Raji (cell line): Measurements from ENCODE around the gene TESK2.

Experiments
- POLR2A ChIP-seq: IDR thresholded peaks from 2 replicates; pipeline ENCODE4 v1.6.1; 2011; ENCODE audit warnings: low read depth, low read length, control low read depth; ENCODE audit not compliant: insufficient read depth

The TESK2 gene

GRCh38 chr1:45322486-45323040 lies 168.4 kb downstream of the TESK2 start:
- no peak for TF ChIP-seq POLR2A

- TF ChIP-seq POLR2A: no peak
Measured at GRCh38 chr1:45321444-45321843, 169.5 kb downstream of the TESK2 start.

- no peak for TF ChIP-seq POLR2A
Measured at GRCh38 chr1:45319761-45320160, 171.2 kb downstream of the TESK2 start.

GRCh38 chr1:45317166-45317565 lies 173.8 kb downstream of the TESK2 start:
- TF ChIP-seq POLR2A: no peak

GRCh38 chr1:45314266-45314665 lies 176.7 kb downstream of the TESK2 start:
- TF ChIP-seq POLR2A: no peak

- no peak for TF ChIP-seq POLR2A
Measured at GRCh38 chr1:45306905-45307304, 184.1 kb downstream of the TESK2 start.

GRCh38 chr1:45306319-45306718 lies 184.6 kb downstream of the TESK2 start:
- no peak for TF ChIP-seq POLR2A

GRCh38 chr1:45305231-45305630 lies 185.7 kb downstream of the TESK2 start:
- 0 out of 2 replicates have a peak, but pooled peaks have one; percentile 17 for TF ChIP-seq POLR2A

GRCh38 chr1:45304311-45305081 lies 186.5 kb downstream of the TESK2 start:
- no peak for TF ChIP-seq POLR2A

GRCh38 chr1:45303520-45304310 lies 187.2 kb downstream of the TESK2 start:
- TF ChIP-seq POLR2A: peak; percentile 87

- TF ChIP-seq POLR2A: no peak
Measured at GRCh38 chr1:45302505-45303150, 188.3 kb downstream of the TESK2 start.

GRCh38 chr1:45300669-45300997 lies 190.3 kb downstream of the TESK2 start:
- no peak for TF ChIP-seq POLR2A

GRCh38 chr1:45299981-45300668 lies 190.8 kb downstream of the TESK2 start:
- no peak for TF ChIP-seq POLR2A

- no peak for TF ChIP-seq POLR2A
Measured at GRCh38 chr1:45299296-45299695, 191.7 kb downstream of the TESK2 start.
